HCT116 (cell line): ENCODE data around the gene CBFA2T3. TPM values are rescaled to one million over a fixed set of nuclear protein-coding genes. Genes with fewer than 3 reads are reported as not detected.

Experiments used
- ATAC-seq: fragments of 200-7000 bp; cut with Tn5 transposase; 2 replicates; pipeline ENCODE4 v1.9.1; 2020; ENCODE audit warnings: mild to moderate bottlenecking, moderate library complexity
- BruUV-seq: library from RNA; stranded (reverse); fragments of 400-500 nt; replicated peaks from 2 replicates; lab custom pipeline; 2021; lab: Mats Ljungman, UMichigan
- CTCF ChIA-PET: fragments of 300-600 bp; sonication (Branson Sonifier 250); formaldehyde crosslinking; loops from one replicate; lab custom pipeline; 2021; ENCODE audit warnings: antibody characterized with exemption; lab: Charles Lee
- POLR2A ChIA-PET: fragments of 300-600, 350-600 bp; sonication (Branson Sonifier 250); formaldehyde crosslinking; loops from one replicate; lab custom pipeline; 2021; ENCODE audit warnings: antibody characterized with exemption; lab: Charles Lee
- RAD21 ChIA-PET, 2 experiments: fragments of 300-600 bp; sonication (Branson Sonifier 250); formaldehyde crosslinking; loops; one replicate each; lab custom pipeline; 2023; ENCODE audit warnings: low total read pairs in 2 of 2; ENCODE audit not compliant: uncharacterized antibody in 2 of 2, unreplicated experiment in 2 of 2, low non-redundant PET in 1 of 2; lab: Charles Lee
- DNase-seq: peaks from one replicate; pipeline ENCODE4 v3.0.0-alpha.2; 2010; ENCODE audit warnings: low read depth, low spot score
- H2AFZ ChIP-seq: fragments of 200-600 bp; shearing (Covaris generic), sonication (generic); 2 replicates; pipeline ENCODE4 v1.6.1; 2017; ENCODE audit warnings: low read depth, mixed run types, mixed read lengths, antibody characterized with exemption, low read length; ENCODE audit not compliant: poor library complexity, severe bottlenecking
- H3K27ac ChIP-seq: 2 replicates; pipeline ENCODE4 v1.5.1; 2012; ENCODE audit warnings: low read depth, low read length
- H3K27me3 ChIP-seq: fragments of 200-600 bp; sonication (generic); 2 replicates; pipeline ENCODE4 v1.6.1; 2016; ENCODE audit warnings: mixed run types, low read length, mixed read lengths; ENCODE audit not compliant: insufficient read depth
- H3K36me3 ChIP-seq, 2 experiments: fragments of 200-500 bp in 1 of 2; fragments of 200-600 bp in 1 of 2; sonication (Bioruptor generic) in 1 of 2; sonication (generic) in 1 of 2; 2 replicates each; pipeline versions ENCODE4 v1.5.1 to v1.6.1; 2014 to 2016; ENCODE audit warnings: low read length in 2 of 2, inconsistent platforms in 1 of 2, mixed read lengths in 1 of 2, mixed run types in 1 of 2; ENCODE audit not compliant: insufficient read depth in 2 of 2, control insufficient read depth in 1 of 2
- H3K4me1 ChIP-seq, 2 experiments: fragments of 200-600 bp in 1 of 2; sonication (generic) in 1 of 2; 2 replicates each; pipeline versions ENCODE4 v1.5.1 to v1.6.1; 2012 to 2017; ENCODE audit warnings: low read length in 2 of 2, inconsistent platforms in 1 of 2, mild to moderate bottlenecking in 1 of 2, mixed read lengths in 1 of 2, mixed run types in 1 of 2, moderate library complexity in 1 of 2; ENCODE audit not compliant: insufficient read depth in 2 of 2, control insufficient read depth in 1 of 2
- H3K4me2 ChIP-seq: fragments of 200-600 bp; sonication (generic); 2 replicates; pipeline ENCODE4 v1.6.1; 2017; ENCODE audit warnings: mixed run types, low read length, mixed read lengths
- H3K4me3 ChIP-seq, 2 experiments: fragments of 200-600 bp in 1 of 2; sonication (generic) in 1 of 2; replicated peaks in 1 of 2; 2 replicates each; pipeline ENCODE4 v1.5.1; 2011 to 2016; ENCODE audit warnings: low read length in 2 of 2, control low read depth in 1 of 2, low read depth in 1 of 2, mild to moderate bottlenecking in 1 of 2, mixed read lengths in 1 of 2, mixed run types in 1 of 2
- H3K79me2 ChIP-seq: fragments of 200-600 bp; sonication (generic); 2 replicates; pipeline ENCODE4 v1.6.1; 2017; ENCODE audit warnings: mild to moderate bottlenecking, mixed run types, low read length, moderate library complexity, mixed read lengths; ENCODE audit not compliant: insufficient read depth
- H3K9ac ChIP-seq: fragments of 200-600 bp; sonication (generic); 2 replicates; pipeline ENCODE4 v1.6.1; 2016; ENCODE audit warnings: low read length, mixed read lengths
- H3K9me2 ChIP-seq: fragments of 200-600 bp; sonication (generic), shearing (Covaris generic); 2 replicates; pipeline ENCODE4 v1.6.1; 2017; ENCODE audit warnings: mixed run types, mild to moderate bottlenecking, moderate library complexity; ENCODE audit not compliant: insufficient read depth
- H3K9me3 ChIP-seq, 2 experiments: fragments of 200-500 bp in 1 of 2; fragments of 200-600 bp in 1 of 2; sonication (Bioruptor generic) in 1 of 2; sonication (generic) in 1 of 2; 2 replicates each; pipeline ENCODE4 v1.6.1; 2014 to 2017; ENCODE audit warnings: low read length in 2 of 2, mixed read lengths in 2 of 2, inconsistent platforms in 1 of 2, low read depth in 1 of 2, mild to moderate bottlenecking in 1 of 2, mixed run types in 1 of 2, moderate library complexity in 1 of 2; ENCODE audit not compliant: control insufficient read depth in 1 of 2, insufficient read depth in 1 of 2
- H4K20me1 ChIP-seq: fragments of 200-600 bp; sonication (generic), shearing (Covaris generic); 2 replicates; pipeline ENCODE4 v1.6.1; 2017; ENCODE audit warnings: mixed run types, mild to moderate bottlenecking, moderate library complexity; ENCODE audit not compliant: insufficient read depth
- CBX3 ChIP-seq: IDR thresholded peaks from 2 replicates; pipeline ENCODE4 v1.6.1; 2012; ENCODE audit warnings: low read depth
- EGR1 ChIP-seq: IDR thresholded peaks from 2 replicates; pipeline ENCODE4 v1.6.1; 2012; ENCODE audit warnings: low read depth
- EZH2 ChIP-seq: fragments of 200-600 bp; sonication (generic); IDR thresholded peaks from 2 replicates; pipeline ENCODE4 v1.6.1; 2017; ENCODE audit warnings: antibody characterized with exemption, mixed run types
- FOSL1 ChIP-seq: IDR thresholded peaks from 2 replicates; pipeline ENCODE4 v1.6.1; 2012; ENCODE audit warnings: low read depth
- POLR2A ChIP-seq: IDR thresholded peaks from 2 replicates; pipeline ENCODE4 v1.7.0; 2011; ENCODE audit warnings: borderline replicate concordance; ENCODE audit not compliant: insufficient read depth, insufficient read length; ENCODE audit errors: extremely low read depth
- RAD21 ChIP-seq: IDR thresholded peaks from 2 replicates; pipeline ENCODE4 v1.6.1; 2012; ENCODE audit warnings: low read depth, mild to moderate bottlenecking
- SIN3A ChIP-seq: IDR thresholded peaks from 2 replicates; pipeline ENCODE4 v1.6.1; 2012; ENCODE audit warnings: low read depth
- SP1 ChIP-seq: IDR thresholded peaks from 2 replicates; pipeline ENCODE4 v1.6.1; 2012; ENCODE audit warnings: low read depth
- SRF ChIP-seq: IDR thresholded peaks from 2 replicates; pipeline ENCODE4 v1.6.1; 2012; ENCODE audit warnings: low read depth
- TCF7L2 ChIP-seq: IDR thresholded peaks from 2 replicates; pipeline ENCODE4 v1.7.0; 2011; ENCODE audit warnings: borderline replicate concordance, inconsistent platforms; ENCODE audit not compliant: insufficient read depth, insufficient read length; ENCODE audit errors: extremely low read depth
- YY1 ChIP-seq: IDR thresholded peaks from 2 replicates; pipeline ENCODE4 v1.6.1; 2011; ENCODE audit warnings: low read length, low read depth, moderate library complexity, mild to moderate bottlenecking; ENCODE audit not compliant: insufficient replicate concordance; ENCODE audit errors: extremely low read depth
- ZFX ChIP-seq: fragments of 450-650 bp; IDR thresholded peaks from 2 replicates; pipeline ENCODE4 v1.6.1; 2017
- ZNF274 ChIP-seq: fragments of 200-500 bp; sonication (Bioruptor generic); IDR thresholded peaks from 2 replicates; pipeline ENCODE4 v1.6.1; 2014; ENCODE audit warnings: mild to moderate bottlenecking, low read depth, low read length, inconsistent platforms
- intact Hi-C: fragments of 100-400 bp; cut with micrococcal nuclease; formaldehyde crosslinking; loops from 2 replicates; pipeline ENCODE4 v1.10.0; 2022
- total RNA-seq: library from RNA; stranded (reverse); gene quantifications from one replicate; pipeline ENCODE4 v1.2.1, GENCODE V29; 2021; ENCODE audit not compliant: unreplicated experiment
- TF ChIP-seq, protein P1 (sequence below): IDR thresholded peaks from 2 replicates; pipeline ENCODE4 v1.6.1; 2012; ENCODE audit warnings: low read depth
- TF ChIP-seq, protein P2 (sequence below), 3 experiments: fragments of 200-600 bp in 1 of 3; sonication (generic) in 1 of 3; IDR thresholded peaks in 2 of 3; conservative IDR thresholded peaks in 1 of 3; 2 replicates each; pipeline ENCODE4 v1.5.1; 2012 to 2017; ENCODE audit warnings: low read depth in 2 of 3, low read length in 2 of 3, antibody characterized with exemption in 1 of 3, borderline replicate concordance in 1 of 3, control low read depth in 1 of 3, mild to moderate bottlenecking in 1 of 3, mixed read lengths in 1 of 3, mixed run types in 1 of 3, moderate library complexity in 1 of 3; ENCODE audit not compliant: insufficient read depth in 1 of 3
- TF ChIP-seq, protein P3 (sequence below): IDR thresholded peaks from 2 replicates; pipeline ENCODE4 v1.6.1; 2012
- TF ChIP-seq, protein P4 (sequence below): IDR thresholded peaks from 2 replicates; pipeline ENCODE4 v1.6.1; 2011; ENCODE audit warnings: mild to moderate bottlenecking, low read length, moderate library complexity; ENCODE audit not compliant: insufficient replicate concordance; ENCODE audit errors: extremely low read depth
- TF ChIP-seq, protein P5 (sequence below): IDR thresholded peaks from 2 replicates; pipeline ENCODE4 v1.6.1; 2012

CBFA2T3 gene
- total RNA-seq, 1 experiment from 2014 or later, result 19.1 TPM

DNA sequence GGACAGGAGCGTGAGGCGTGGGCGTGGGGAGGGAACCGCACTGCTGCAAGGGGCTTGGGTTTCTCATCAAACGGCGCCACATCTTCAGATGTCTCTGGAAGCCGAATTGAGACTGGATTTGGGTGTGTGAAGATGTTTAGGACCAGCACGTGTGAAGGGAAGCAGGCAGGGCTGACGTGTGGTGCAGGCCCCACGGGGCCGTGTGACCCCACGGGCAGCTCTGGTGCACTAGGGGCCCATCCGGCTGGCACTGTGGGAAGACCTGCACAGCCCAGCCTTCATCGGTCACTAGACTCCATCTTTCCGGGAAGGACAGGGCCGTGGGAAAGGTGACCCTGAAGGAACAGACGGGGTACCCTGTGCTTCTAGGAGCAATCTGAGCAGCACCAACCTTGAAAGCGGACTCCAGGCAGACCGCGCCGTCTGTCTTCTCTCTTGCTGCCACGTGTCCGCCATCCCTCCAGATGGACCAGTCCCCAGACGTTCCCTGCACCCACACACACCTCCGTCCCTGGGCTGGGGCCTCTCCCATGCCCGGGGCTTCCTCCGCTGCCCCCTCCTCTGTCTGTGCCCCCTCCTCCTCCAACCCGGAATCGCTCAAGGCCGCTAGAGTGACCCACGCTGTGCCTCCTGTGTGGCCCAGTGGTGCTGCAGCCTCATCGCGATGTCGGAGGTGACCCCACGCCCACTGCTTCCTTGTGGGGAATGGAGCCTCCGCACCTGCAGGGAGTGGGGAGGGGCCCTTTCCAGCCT lies 23.4 kb upstream of the CBFA2T3 start:
- Histone ChIP-seq H3K9ac (no peak overlapping the region), H3K36me3 (no peaks in the 10 kb centered on the region), H3K4me3 (no peak overlapping the region), H3K4me1 (no peaks in the 10 kb centered on the region), H3K4me2 (no peak overlapping the region), H3K9me2 (no peaks in the 10 kb centered on the region), H3K9me3 (peaks cover 17 to 31% of the 10 kb centered on the region in 2 experiments; a peak in 3 of 4 replicates), H3K27me3 (no peaks in the 10 kb centered on the region), H3K27ac (no peak overlapping the region), H2AFZ (no peak overlapping the region), H4K20me1 (no peaks in the 10 kb centered on the region), H3K79me2 (no peaks in the 10 kb centered on the region)
- ChIA-PET RAD21 (no interaction called here), POLR2A (no interaction called here), CTCF (no interaction called here)
- no peak for DNase-seq
- intact Hi-C loops, result no loop called here
- TF ChIP-seq CBX3 (no peak), ZNF274 (no peak), FOSL1 (no peak), TCF7L2 (no peak), EGR1 (no peak), POLR2A (no peak), RAD21 (no peak), ZFX (no peak; the same call in 1 of the 2 replicates), SRF (no peak), SIN3A (no peak), YY1 (no peak), SP1 (no peak), EZH2 (no peak)
- TF ChIP-seq, protein P1, sequence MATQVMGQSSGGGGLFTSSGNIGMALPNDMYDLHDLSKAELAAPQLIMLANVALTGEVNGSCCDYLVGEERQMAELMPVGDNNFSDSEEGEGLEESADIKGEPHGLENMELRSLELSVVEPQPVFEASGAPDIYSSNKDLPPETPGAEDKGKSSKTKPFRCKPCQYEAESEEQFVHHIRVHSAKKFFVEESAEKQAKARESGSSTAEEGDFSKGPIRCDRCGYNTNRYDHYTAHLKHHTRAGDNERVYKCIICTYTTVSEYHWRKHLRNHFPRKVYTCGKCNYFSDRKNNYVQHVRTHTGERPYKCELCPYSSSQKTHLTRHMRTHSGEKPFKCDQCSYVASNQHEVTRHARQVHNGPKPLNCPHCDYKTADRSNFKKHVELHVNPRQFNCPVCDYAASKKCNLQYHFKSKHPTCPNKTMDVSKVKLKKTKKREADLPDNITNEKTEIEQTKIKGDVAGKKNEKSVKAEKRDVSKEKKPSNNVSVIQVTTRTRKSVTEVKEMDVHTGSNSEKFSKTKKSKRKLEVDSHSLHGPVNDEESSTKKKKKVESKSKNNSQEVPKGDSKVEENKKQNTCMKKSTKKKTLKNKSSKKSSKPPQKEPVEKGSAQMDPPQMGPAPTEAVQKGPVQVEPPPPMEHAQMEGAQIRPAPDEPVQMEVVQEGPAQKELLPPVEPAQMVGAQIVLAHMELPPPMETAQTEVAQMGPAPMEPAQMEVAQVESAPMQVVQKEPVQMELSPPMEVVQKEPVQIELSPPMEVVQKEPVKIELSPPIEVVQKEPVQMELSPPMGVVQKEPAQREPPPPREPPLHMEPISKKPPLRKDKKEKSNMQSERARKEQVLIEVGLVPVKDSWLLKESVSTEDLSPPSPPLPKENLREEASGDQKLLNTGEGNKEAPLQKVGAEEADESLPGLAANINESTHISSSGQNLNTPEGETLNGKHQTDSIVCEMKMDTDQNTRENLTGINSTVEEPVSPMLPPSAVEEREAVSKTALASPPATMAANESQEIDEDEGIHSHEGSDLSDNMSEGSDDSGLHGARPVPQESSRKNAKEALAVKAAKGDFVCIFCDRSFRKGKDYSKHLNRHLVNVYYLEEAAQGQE, result no peak
- TF ChIP-seq, protein P2, sequence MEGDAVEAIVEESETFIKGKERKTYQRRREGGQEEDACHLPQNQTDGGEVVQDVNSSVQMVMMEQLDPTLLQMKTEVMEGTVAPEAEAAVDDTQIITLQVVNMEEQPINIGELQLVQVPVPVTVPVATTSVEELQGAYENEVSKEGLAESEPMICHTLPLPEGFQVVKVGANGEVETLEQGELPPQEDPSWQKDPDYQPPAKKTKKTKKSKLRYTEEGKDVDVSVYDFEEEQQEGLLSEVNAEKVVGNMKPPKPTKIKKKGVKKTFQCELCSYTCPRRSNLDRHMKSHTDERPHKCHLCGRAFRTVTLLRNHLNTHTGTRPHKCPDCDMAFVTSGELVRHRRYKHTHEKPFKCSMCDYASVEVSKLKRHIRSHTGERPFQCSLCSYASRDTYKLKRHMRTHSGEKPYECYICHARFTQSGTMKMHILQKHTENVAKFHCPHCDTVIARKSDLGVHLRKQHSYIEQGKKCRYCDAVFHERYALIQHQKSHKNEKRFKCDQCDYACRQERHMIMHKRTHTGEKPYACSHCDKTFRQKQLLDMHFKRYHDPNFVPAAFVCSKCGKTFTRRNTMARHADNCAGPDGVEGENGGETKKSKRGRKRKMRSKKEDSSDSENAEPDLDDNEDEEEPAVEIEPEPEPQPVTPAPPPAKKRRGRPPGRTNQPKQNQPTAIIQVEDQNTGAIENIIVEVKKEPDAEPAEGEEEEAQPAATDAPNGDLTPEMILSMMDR (IDR thresholded peaks at IDR 0.05 in 2 of 3, conservative IDR thresholded peaks at IDR 0.05 in 1 of 3; ENCODE audit: borderline replicate concordance in 1 of 3, insufficient read depth in 1 of 3, low read depth in 2 of 3, low read length in 2 of 3), result no peak
- TF ChIP-seq, protein P3, sequence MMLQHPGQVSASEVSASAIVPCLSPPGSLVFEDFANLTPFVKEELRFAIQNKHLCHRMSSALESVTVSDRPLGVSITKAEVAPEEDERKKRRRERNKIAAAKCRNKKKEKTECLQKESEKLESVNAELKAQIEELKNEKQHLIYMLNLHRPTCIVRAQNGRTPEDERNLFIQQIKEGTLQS, result no peak
- TF ChIP-seq, protein P4, sequence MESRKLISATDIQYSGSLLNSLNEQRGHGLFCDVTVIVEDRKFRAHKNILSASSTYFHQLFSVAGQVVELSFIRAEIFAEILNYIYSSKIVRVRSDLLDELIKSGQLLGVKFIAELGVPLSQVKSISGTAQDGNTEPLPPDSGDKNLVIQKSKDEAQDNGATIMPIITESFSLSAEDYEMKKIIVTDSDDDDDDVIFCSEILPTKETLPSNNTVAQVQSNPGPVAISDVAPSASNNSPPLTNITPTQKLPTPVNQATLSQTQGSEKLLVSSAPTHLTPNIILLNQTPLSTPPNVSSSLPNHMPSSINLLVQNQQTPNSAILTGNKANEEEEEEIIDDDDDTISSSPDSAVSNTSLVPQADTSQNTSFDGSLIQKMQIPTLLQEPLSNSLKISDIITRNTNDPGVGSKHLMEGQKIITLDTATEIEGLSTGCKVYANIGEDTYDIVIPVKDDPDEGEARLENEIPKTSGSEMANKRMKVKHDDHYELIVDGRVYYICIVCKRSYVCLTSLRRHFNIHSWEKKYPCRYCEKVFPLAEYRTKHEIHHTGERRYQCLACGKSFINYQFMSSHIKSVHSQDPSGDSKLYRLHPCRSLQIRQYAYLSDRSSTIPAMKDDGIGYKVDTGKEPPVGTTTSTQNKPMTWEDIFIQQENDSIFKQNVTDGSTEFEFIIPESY, result no peak
- TF ChIP-seq, protein P5, sequence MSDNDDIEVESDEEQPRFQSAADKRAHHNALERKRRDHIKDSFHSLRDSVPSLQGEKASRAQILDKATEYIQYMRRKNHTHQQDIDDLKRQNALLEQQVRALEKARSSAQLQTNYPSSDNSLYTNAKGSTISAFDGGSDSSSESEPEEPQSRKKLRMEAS, result no peak
- 0 out of 2 replicates have a peak, but pooled peaks have one; percentile 20 for ATAC-seq
- no TSS peak for BruUV-seq
